KOPT-K1 (cell line): ENCODE results near the gene CEP97.

ENCODE experiments used
- H3K27ac ChIP-seq: fragments of 200-600 bp; sonication (generic); 2 replicates; pipeline ENCODE4 v1.5.1; 2016; ENCODE audit warnings: antibody characterized with exemption, mild to moderate bottlenecking, low read depth, low read length; ENCODE audit not compliant: poor library complexity, severe bottlenecking
- H3K36me3 ChIP-seq: fragments of 200-600 bp; sonication (generic); 2 replicates; pipeline ENCODE4 v1.5.1; 2017; ENCODE audit warnings: antibody characterized with exemption, mild to moderate bottlenecking, low read length, moderate library complexity; ENCODE audit not compliant: insufficient read depth
- H3K9me3 ChIP-seq: fragments of 200-600 bp; sonication (generic); 2 replicates; pipeline ENCODE4 v1.5.1; 2017; ENCODE audit warnings: antibody characterized with exemption, low read length, mild to moderate bottlenecking; ENCODE audit not compliant: insufficient read depth, poor library complexity, severe bottlenecking

Gene CEP97

DNA sequence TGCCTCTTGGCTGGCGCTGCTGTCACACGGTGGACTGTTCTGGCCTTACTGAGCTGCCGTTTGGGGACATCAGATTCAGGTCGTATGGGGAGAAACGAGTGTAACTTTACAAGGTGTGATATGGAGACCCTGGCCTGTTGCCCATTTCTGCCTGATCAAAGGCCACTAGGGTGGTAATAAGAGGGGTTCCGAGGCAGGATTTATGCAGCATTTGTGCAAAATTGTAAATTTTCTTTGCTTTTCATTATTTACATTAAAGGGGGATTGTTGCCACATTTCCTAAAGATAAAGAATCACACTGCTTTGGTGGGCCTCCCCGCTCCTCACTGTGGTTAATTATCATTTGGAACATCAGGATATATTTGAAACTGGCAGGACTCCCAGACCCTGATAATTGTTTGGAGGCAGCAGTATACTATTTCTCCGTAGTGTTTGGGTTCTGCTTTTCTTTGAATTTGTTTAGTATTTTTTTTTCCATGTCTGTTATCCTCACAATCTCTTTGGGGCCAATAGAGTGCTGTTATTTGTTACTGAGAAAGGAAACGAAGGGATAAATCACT, 55.5 kb downstream of the CEP97 start:
- Histone ChIP-seq H3K36me3 (peaks cover 21% of the 10 kb centered on the region), H3K9me3 (no peaks in the 10 kb centered on the region), H3K27ac (peak overlapping the region; percentile 79)

DNA sequence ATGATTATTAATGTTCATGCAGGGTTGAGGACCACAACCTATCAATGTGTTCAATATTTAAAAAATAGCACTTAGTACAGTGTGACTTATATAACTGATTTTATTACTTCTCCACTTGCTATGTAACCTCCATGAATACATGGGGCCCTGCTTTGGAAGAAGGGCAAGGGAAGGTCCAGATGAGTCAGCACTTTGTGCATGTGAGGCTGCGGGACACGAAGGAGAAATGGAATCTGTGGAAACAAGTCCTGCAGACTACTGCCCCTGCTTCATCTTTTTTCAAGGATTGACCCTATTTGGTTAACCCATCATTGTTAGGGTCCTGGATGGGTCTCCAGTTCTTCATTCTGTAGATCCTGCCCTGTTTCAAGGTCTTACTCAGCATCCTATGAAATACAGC, 56.2 kb downstream of the CEP97 start:
- no peaks in the 10 kb centered on the region for H3K9me3 ChIP-seq
- H3K27ac ChIP-seq, result no peak overlapping the region
- H3K36me3 ChIP-seq, result peaks cover 24% of the 10 kb centered on the region

DNA sequence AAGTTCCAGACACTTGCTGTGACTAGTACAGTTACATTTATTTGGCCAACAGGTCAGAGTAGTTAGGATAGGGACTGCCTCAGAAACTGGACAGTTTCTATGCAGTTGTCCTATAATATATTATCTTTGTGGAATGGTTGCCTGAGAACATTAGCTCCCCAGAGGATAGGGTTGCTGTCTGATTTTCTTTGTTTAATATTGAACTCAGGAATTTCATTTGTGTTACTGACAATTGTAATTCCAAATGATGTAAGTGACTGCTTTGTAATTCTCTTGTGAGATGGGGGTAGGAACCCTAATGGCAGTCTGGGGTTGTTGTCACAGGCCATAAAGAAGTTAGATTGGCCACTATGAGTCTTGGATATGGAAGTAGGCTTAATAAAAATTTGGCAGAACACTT, 56.8 kb downstream of the CEP97 start:
- Histone ChIP-seq H3K36me3 (peaks cover 29% of the 10 kb centered on the region), H3K27ac (no peak overlapping the region), H3K9me3 (no peaks in the 10 kb centered on the region)

DNA sequence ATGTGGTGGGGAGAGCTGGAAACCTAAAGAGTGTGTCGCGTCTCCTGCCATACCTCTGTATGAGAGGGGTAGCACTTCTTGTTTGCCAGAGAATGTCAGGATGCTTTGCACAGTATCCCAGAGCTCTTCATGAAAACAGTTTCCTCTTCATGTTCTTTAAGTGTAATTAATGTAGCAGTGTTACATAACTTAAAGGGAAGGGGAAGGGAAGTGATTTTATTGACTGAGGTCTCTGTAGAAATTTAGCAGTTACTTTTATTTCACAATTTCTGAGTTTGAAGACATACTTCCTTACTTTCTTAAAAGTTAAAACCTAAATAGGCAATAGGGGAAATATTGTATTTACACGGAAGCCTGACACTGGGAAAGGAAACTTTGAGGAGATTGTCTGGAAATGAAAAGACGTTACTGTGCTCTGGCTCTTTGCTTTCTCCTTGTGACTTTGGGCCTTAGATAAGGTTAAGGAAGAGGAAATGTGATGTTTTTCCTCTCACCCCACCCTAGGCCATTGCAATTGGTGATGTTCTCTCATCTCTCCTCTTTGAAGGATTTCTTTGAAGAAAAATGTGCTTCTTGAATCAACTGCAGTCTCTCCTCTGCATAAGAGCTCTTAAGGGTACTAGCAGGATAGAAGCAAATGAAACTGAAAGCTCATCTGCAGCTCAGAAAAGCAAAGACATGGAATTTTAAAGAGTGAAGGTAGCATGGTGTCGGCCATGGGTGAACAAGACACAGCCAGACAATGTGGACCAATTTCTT, 60.6 kb downstream of the CEP97 start:
- H3K27ac ChIP-seq, result peak overlapping the region; percentile 61
- peaks cover 67% of the 10 kb centered on the region for H3K36me3 ChIP-seq
- H3K9me3 ChIP-seq, result no peaks in the 10 kb centered on the region

DNA sequence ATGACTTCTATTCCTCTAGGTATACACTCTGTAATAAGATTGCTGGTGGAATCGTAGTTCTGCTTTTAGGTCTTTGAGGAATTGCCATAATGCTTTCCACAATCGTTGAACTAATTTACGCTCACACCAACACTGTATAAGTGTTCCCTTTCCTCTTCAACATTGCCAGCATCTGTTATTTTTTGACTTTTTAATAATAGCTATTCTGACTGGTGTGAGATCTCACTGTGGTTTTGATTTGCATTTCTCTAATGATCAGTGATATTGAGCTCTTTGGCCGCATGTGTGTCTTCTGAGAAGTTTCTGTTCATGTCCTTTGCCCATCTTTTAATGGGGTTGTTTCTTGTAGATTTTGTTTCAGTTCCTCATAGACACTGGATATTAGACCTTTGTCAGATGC, 67.4 kb downstream of the CEP97 start:
- Histone ChIP-seq H3K9me3 (peaks cover 7% of the 10 kb centered on the region), H3K36me3 (peaks cover 96% of the 10 kb centered on the region), H3K27ac (no peak overlapping the region)

DNA sequence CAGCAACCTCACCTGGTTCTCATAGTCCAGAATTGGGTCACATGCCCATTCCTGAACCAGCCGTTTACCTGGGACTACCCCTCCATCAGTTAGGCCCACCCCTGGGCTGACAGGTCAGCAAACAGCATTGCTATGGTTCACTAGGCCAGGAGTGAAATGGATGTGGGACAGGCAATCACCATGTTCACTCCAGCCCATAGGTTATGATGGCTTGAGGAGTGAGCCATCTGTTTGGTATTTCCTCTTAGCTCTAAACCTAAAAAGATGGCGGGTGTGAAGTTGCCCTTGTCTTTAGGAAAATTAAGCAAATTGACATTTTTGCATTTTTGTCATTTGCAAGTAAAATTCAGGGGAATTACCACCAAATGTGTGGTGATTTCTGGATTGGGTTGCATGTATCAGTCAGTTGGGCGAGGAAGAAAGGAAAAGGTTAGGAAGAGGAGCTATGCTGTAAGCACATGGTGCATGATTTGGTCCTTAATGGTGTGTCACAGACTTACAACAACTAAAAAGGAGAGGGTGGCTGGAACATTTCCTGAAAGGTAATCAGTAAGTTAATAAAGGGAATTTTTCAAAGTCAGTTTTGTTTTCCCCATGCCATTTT, 71.8 kb downstream of the CEP97 start:
- Histone ChIP-seq H3K27ac (no peak overlapping the region), H3K36me3 (peaks cover 61% of the 10 kb centered on the region), H3K9me3 (peaks cover 7% of the 10 kb centered on the region)

DNA sequence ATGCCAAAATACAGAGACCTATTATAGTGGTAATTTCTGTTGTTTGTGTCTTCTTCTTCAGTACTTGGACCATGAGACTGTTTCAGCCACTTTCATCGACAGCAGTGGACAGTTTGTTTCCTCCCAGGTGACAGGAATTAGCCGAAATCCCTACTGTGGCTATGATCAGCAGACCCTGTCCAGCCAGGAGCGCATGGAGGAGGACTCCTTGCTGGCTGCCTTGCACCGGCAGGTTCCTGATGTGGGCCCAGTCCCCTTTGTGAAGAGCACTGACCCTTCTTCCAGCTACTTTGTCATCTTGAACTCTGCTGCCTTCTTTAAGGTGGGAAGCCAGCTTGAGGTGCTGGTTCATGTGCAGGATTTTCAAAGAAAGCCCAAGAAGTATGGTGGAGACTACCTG, 76.8 kb downstream of the CEP97 start:
- Histone ChIP-seq H3K27ac (no peak overlapping the region), H3K36me3 (peaks cover 49% of the 10 kb centered on the region), H3K9me3 (no peaks in the 10 kb centered on the region)

DNA sequence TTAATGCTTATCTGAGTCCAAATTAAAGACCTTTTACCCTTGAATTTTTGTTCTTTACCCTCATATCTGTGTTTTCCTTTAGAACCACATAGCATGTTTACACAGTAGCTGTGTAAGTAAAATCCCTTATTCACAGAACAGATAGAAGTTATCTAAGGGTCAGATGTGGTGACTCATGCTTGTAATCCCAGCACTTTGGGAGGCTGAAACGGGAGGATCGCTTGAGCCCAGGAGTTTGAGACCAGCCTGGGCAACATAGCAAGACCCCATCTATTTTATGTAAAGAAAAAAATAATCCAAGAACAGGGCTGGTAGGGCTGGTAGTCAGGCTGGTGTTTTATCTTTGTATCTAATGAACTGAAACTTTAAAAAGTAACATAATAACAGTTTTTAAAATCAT, 77.8 kb downstream of the CEP97 start:
- Histone ChIP-seq H3K36me3 (peaks cover 54% of the 10 kb centered on the region), H3K9me3 (no peaks in the 10 kb centered on the region), H3K27ac (no peak overlapping the region)

DNA sequence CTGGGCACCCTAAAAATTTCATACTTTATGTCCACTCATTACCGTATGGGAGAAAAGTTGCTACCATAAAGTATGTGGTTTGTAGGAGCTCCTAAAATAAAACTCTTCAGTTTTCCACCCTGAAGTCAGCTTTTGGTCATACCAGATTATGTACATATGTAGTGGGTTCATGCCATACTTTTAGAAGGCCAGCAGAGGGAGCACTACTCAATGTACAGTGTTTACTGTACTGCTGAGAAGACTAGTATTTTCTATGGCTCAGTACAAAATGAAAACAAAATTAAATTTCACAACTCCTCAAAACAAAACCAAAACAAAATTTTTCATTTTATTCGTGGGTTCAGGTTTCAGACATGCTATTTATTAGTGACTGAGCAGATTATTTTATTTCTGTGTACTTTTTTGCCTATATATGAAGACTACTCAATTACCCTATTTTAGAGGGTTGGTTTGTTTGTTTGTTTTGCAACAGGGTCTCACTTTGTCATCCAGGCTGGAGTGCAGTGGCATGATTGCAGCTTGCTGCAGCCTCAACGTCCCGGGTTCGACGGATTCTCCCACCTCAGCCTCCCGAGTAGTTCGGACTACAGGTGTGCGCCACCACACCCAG, 78.9 kb downstream of the CEP97 start:
- no peaks in the 10 kb centered on the region for H3K9me3 ChIP-seq
- no peak overlapping the region for H3K27ac ChIP-seq
- H3K36me3 ChIP-seq, result peaks cover 54% of the 10 kb centered on the region

DNA sequence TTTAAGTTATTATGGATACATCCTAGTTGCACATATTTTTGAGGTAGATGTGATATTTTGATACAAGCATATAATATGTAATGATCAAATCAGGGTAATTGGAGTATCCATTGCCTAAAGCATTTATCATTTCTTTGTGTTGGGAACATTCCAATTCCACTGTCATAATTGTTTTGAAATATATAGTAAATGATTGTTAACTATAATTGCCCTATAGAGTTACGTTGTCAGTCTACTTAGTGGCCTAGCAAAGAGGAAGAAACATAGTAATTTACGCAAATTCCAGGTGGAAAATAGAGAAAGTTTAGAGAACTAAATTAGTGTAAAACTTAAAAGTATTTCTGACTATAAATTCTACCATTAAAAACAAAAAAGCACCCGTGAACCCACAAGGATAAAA, 79.5 kb downstream of the CEP97 start:
- no peaks in the 10 kb centered on the region for H3K9me3 ChIP-seq
- H3K27ac ChIP-seq, result no peak overlapping the region
- peaks cover 54% of the 10 kb centered on the region for H3K36me3 ChIP-seq

DNA sequence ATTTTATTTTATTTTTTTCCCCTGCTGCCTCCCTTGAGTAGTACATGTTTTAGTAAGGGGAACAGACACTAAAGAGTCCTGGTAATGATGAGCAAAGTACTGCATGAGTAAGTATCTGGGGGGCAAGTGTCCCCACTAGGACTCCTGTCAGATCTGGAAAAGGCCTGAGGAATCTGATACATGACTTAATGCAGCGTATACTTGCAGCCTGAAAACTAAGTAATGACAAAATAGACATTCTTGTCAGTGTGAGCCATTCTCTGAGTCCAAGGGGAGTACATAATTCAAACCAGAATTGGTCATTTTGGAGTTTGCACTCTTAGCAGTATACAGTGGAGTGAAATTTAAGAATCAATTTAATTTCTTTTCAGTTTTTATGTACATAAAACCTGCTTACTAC, 82.1 kb downstream of the CEP97 start:
- Histone ChIP-seq H3K36me3 (peaks cover 42% of the 10 kb centered on the region), H3K9me3 (no peaks in the 10 kb centered on the region), H3K27ac (no peak overlapping the region)

DNA sequence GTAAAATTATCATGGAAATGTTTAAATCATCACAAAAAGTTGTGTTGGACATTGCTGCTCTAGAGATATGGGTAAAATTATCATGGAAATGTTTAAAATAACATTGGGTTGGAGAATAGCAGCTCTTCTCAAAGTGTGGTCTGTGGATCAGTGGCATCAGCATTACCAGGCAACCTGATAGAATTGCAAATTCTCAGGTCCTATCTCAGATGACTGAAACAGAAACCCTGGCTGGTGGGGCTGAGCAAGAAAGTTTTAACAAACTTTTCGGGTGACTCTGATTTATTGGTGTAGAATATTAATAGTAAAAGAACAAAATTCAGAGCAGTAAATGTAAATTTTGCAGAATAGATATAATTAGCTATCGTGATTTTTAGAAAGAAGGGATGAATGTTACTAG, 83.5 kb downstream of the CEP97 start:
- H3K36me3 ChIP-seq, result peaks cover 29% of the 10 kb centered on the region
- H3K9me3 ChIP-seq, result no peaks in the 10 kb centered on the region
- H3K27ac ChIP-seq, result no peak overlapping the region

DNA sequence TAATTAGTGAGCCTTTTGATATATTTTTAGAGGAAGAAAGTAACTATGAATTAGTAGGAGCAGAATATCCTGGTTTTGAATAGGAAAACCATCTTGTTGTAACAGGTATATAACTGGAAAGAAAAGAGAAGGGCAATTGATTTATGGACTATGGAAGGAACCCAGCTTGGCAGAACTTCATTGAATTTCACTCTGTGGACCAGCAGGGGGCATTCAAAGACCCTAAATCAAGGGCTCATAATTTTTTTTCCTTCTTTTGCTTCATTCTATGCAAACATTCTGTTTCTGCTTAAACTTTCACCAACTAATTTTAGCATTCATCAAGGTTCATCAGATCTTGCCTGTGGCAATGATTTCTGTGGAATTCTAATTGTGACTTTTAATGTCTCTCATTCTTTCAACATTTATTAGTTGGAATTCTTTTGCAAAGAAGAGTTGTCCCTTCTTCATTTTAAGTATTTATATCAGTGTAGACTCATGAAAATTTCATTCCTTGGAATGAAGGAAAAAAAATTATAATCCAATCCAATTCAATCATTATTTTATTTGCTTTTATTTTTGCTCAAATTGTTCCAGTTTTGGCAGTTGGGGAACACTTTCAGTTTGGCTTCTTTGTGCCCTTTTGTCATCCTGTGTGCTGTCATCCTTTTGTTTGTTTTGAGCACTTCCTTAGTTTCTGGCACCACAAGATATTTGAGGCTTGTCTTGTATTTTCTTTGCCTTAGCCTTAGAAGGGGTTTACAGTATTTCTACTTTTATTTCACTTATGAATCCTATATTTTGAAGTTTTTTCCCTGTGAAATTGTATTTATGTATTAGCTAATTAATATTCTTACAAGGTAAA, 85.0 kb downstream of the CEP97 start:
- peak overlapping the region; percentile 32 for H3K27ac ChIP-seq

DNA sequence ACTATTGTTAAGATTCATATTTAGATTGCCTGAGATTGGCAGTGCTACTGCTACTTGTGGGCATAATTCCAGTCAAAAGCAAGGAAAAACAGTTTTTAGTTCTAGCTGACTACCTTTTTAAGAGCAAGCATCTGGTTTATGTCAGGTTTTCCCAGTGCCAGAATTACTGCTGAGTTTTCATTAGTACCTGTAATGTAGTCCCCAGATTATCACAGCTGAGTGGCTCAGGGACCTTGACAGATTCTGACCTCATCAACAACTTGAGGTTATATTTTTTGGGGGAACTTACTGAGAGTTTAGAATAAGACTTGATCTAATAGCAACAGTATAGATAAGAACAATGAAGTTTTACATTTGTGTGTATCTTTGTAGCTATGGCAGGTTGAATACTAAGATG, 85.6 kb downstream of the CEP97 start:
- H3K36me3 ChIP-seq, result peaks cover 13% of the 10 kb centered on the region
- H3K27ac ChIP-seq, result peak overlapping the region; percentile 32
- no peaks in the 10 kb centered on the region for H3K9me3 ChIP-seq

More for the DNA sequence above, 85.0 kb downstream of the CEP97 start:
- Histone ChIP-seq H3K9me3 (no peaks in the 10 kb centered on the region), H3K36me3 (peaks cover 19% of the 10 kb centered on the region)

DNA sequence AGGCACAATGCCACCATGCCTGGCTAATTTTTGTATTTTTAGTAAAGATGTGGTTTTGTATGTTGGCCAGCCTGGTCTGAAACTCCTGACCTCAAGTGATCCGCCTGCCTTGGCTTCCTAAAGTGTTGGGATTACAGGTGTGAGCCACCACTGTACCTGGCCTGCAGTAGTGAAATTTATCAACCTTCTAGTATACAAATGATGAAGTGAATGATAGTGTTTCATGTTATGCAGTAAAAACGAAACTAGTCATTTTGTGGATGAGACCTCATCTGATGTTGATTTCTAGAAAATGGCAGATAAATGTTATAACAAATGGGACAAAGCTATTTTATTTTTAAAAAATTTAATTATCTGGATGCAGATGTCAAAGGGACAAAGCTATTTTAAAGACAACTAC, 87.5 kb downstream of the CEP97 start:
- Histone ChIP-seq H3K36me3 (peaks cover 5% of the 10 kb centered on the region), H3K9me3 (no peaks in the 10 kb centered on the region), H3K27ac (no peak overlapping the region)
